ENCODE results near the gene LARP4.

DNA sequence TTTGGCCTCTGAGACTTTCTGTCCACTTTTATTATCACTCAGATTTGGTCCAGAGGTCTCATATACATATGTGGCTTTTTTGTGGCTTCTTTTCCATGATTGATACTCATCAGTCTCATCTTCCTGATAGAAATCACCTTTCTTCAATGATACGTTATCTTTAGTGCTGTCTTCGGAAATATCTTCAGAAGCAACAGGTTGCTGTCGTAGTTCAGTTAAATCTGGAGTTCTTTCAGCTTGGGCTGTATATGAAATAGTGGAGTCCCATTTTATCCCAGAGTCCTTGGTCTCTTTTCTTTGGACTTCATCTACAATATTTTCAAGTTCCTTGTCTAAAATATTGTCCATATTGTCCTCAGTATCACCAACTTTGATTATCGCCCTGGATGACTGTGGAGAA lies 45.3 kb upstream of the LARP4 start:
- TF ChIP-seq, protein P1, sequence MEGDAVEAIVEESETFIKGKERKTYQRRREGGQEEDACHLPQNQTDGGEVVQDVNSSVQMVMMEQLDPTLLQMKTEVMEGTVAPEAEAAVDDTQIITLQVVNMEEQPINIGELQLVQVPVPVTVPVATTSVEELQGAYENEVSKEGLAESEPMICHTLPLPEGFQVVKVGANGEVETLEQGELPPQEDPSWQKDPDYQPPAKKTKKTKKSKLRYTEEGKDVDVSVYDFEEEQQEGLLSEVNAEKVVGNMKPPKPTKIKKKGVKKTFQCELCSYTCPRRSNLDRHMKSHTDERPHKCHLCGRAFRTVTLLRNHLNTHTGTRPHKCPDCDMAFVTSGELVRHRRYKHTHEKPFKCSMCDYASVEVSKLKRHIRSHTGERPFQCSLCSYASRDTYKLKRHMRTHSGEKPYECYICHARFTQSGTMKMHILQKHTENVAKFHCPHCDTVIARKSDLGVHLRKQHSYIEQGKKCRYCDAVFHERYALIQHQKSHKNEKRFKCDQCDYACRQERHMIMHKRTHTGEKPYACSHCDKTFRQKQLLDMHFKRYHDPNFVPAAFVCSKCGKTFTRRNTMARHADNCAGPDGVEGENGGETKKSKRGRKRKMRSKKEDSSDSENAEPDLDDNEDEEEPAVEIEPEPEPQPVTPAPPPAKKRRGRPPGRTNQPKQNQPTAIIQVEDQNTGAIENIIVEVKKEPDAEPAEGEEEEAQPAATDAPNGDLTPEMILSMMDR (conservative IDR thresholded peaks at IDR 0.05 in 1 of 2, IDR thresholded peaks at IDR 0.05 in 1 of 2; ENCODE audit: extremely low read depth in 1 of 2, insufficient read depth in 1 of 2, low read depth in 1 of 2, low read length in 2 of 2), result no peak
- TF ChIP-seq EZH2 (IDR thresholded peaks at IDR 0.05; ENCODE audit: borderline replicate concordance, low read length), result no peak

All from mammary epithelial cell (primary cell).